Muscle of back (tissue), 11 donors: ENCODE data around the gene ST6GALNAC3. TPM values are rescaled to one million over a fixed set of nuclear protein-coding genes. Genes with fewer than 3 reads are reported as not detected.

Experiments used
- DNase-seq, 3 donors: peaks; one replicate each; pipeline versions ENCODE4 v3.0.0 to v3.0.0-alpha.2; 2013
- polyA plus RNA-seq, 10 donors: library from polyadenylated mRNA; unstranded; fragments of 120-200 nt; gene quantifications; one replicate each; pipeline ENCODE4 v1.2.1, GENCODE V29; 2013; ENCODE audit not compliant: insufficient read length in 10 of 10

The ST6GALNAC3 gene
- polyA plus RNA-seq, 10 donors, result 5.0 to 11.0 (median 8.0) TPM

DNA sequence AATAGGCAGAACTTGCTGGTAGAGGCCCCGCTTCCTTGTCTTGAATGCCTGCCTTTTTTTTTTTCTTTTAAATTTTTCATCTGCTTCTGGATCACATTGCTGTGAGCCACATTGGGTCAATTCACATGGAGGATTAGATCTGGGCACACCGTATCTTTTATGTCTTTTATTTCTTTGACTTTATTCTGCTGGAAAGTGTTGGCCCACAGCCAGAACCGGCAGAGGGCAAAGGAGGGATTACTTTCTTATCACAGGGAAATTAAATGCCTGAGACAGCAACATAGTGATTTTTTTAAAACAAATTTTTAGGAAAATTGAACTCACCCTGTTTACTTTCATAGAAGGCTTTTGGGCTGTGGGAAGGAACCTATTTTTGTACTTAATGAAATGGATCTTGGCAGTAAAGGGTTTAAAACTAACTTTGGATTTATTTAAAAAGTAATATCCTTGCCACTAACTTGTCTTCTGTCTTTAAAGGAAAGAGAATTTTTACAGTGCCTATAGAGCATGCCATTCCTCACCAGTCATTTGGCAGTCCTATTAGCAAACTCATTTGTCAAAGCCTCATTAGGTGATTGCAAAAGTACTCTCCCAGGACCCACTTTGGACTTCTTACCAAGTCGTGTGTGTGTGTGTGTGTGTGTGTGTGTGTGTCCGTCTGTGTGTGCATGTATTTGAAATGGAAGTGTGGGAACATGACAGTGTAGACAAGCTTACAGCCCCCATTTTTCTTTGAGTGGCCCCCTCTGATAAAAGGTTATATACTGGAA is 68.4 kb downstream of the ST6GALNAC3 start:
- no peak for DNase-seq

- DNase-seq, result no peak
Observed at GRCh38 chr1:76144247-76144646, 69.7 kb downstream of the ST6GALNAC3 start.

- no peak for DNase-seq
Observed at GRCh38 chr1:76145332-76145731, 70.8 kb downstream of the ST6GALNAC3 start.

- no peak for DNase-seq
Observed at GRCh38 chr1:76146184-76146583, 71.6 kb downstream of the ST6GALNAC3 start.

DNA sequence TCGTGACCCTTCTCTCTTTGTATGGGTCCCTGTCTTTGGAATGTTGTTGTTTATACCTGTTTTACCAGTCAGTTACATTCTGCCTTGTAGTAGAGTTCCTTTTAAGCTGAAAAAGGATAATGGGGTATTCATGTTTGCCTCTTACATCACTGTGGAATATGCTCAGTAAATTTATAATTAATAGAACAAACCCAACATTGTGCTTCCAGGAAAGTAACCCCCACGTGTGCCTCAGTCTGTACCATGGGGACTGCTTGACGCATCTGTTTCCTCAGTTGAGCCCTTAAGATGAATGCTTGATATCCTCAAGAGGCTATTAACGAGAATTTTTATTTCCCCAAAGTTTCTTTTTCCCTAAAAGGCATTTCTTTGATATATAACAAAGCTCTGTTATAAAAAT is 73.4 kb downstream of the ST6GALNAC3 start:
- DNase-seq, result no peak

GRCh38 chr1:76148460-76148859 is 73.9 kb downstream of the ST6GALNAC3 start:
- no peak for DNase-seq

DNA sequence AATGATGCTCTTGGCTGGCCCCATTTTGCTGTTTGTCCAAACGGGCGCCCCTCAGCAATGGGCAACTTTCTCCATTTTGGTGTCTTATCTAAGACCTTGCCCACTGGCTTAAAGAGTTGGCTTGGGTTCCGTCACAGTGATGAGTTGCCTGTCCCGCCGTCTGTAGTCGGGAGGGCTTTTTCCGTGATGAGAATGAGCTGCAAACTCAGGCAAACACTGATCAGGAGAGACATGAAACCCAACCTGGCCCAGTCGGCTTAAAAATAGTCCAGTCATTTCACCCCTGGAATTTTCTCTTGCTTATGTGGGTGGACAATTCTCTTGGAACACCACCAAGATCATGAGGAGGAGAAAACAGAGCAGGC is 79.3 kb downstream of the ST6GALNAC3 start:
- DNase-seq, result no peak

DNA sequence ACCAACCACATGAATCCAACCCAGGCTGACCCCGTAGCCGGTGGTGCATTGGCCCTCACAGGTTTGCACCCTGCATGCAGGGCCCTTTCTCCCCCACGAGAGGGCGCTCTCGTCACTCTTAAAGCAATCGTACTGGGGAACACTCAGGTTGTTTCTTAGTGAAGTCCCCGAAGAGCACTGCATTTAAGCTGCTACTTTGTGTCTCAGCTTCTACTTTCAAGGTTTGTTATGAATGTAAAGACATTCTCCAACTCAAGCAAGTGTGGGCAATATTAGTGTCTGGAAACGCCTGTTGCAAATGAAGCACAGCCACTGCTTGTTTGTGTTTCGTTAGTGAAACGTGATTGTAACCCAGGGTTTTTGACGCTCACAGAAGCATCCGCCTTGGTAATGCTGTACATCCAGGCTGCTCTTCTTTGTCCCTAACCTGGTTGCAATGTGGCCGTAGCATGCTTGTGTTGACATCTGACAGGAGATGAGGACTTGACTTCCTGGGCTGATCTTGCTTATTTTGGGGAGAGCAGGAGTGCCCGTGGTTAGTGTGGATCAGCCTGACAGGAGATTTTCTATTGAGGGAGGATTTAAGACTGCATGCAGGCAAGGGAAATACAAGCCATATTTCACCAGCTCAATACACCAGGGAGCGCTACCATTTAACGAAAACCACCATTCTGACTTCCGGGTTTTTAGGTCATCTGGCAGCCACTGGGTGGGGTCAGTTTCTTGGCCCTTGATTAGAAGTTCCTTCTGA is 79.8 kb downstream of the ST6GALNAC3 start:
- peak; percentile 69 to 91 (median 83) for DNase-seq

GRCh38 chr1:76156987-76157386 is 82.4 kb downstream of the ST6GALNAC3 start:
- no peak for DNase-seq

DNA sequence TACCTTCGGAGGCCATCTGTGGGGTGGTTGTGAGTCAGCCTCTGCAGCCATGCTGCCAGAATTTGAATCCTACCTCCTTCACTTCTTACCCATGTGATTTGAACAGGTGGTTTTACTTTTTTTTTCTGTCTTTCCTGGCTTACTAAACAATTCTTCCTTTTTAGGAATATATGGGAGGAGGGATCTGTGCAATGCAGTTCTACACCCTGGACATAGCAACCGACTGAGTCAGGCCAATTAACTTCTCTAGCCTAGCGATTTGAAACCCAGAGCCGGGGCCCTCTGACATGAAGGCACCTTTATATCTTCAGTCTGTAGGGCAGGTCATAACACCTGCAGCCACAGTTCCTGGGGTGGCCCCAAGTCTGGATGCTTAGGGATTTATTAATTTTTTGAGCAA is 83.6 kb downstream of the ST6GALNAC3 start:
- DNase-seq, result no peak

GRCh38 chr1:76160225-76160624 is 85.7 kb downstream of the ST6GALNAC3 start:
- no peak for DNase-seq

DNA sequence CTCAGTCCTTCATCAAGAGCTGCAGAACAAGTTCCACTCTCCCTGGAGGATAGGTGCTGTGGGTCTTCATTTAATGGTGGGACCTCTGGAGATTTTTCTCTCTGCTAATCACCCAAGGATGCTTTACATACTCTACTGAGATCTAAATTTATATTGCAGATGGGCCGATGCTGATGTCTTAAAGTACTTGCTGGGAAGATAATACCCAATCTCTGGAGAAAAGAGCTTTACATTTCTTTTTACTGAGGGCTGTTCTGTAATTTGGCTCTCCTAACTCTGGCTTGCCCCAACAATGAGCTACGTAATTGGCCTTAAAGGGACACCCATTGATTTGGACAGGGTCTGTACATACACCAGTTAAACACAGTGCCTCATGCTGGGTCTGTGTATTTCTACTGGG is 86.9 kb downstream of the ST6GALNAC3 start:
- peak in 1 of 3 donors; percentile 5 for DNase-seq

- no peak for DNase-seq
Observed at GRCh38 chr1:76162254-76162653, 87.7 kb downstream of the ST6GALNAC3 start.

DNA sequence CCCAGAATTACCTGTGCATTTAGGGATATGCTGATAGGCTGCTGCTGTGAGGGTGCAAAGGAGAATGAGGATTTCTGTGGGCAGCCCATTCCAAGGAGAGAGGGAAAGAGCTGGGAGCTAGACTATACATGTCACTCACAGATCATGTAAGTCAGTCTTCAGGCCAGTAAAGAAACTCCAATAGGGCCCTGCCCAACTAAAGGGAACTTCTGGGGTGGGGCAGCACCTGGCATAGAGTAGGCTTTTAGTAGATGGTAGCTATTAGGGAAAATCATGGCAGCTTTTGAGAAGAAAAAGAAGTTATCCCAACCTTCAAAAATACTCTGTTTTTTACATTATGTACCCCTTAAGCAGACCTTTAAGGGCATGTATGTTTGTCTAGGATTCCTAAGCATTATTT is 89.6 kb downstream of the ST6GALNAC3 start:
- no peak for DNase-seq

DNA sequence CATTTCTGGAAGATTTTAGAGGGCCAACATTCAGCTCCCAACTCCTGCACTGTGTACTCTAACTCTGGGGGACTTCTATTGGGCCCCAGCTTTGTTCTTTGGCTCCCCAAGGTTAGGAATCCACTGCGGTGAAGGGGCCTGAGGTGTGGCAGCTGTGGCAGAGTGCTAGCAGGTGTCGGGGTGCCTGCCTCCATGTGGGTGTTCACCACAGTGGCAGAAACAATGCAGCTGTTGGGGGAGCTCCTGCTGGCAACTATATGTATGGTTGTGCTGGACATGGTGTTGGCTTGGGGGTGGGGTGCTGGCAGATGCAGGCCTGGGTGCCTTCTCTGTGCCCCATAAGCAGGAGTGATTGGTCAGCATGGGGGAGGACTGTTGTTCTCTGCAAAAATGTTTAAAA is 95.5 kb downstream of the ST6GALNAC3 start:
- no peak for DNase-seq

DNA sequence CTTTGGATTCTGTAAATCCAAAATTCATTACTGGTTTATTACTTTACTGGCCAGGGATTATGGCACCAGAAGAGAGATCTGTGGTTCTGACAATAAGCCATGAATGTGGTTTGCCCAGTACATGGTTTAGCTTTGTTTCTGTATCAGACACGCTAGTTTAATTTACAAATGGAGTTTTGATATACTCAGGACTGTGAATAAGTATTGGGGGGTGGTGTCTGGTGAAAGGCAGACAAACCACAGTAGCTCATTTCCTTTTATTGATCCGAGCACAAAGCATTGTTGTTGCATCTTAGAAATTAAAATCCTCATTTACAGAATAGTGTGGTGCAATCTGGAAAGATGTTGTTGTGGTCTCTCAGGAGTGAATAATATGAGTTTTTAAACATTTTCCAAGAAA is 96.0 kb downstream of the ST6GALNAC3 start:
- no peak for DNase-seq

GRCh38 chr1:76176000-76176399 is 101.5 kb downstream of the ST6GALNAC3 start:
- no peak for DNase-seq

GRCh38 chr1:76177615-76178014 is 103.1 kb downstream of the ST6GALNAC3 start:
- no peak for DNase-seq

GRCh38 chr1:76179219-76179698 is 104.7 kb downstream of the ST6GALNAC3 start:
- no peak for DNase-seq

GRCh38 chr1:76185207-76185606 is 110.7 kb downstream of the ST6GALNAC3 start:
- DNase-seq, result no peak

DNA sequence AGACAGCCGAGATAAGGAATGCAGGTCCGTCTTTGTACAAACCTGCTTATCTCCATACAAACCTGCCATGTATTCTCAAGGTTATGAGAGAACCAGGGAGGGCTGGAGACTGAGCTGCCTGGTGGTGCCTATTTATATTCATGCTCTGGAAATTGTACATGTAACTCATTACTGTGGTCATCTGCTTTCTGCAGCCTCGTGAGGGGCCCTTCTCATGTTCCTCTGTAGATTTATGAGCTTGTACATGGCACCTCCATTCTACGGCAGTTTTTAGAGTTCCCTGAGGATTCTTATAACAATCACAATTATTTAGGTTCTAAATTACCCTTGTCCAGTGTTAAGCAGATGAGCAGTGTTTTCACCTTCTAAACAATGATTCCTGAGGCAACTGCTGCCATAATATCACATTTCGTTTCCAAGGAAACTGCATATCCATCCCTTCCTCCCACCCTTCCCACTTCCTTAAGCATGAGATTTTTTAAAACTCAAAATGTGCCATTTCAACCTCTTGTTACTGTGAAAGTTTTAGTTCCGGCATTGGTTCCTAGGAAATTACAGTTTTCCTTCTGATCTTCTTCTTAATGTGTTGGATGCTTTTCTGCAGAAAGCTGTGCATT is 112.1 kb downstream of the ST6GALNAC3 start:
- peak in 1 of 3 donors; percentile 12 for DNase-seq

DNA sequence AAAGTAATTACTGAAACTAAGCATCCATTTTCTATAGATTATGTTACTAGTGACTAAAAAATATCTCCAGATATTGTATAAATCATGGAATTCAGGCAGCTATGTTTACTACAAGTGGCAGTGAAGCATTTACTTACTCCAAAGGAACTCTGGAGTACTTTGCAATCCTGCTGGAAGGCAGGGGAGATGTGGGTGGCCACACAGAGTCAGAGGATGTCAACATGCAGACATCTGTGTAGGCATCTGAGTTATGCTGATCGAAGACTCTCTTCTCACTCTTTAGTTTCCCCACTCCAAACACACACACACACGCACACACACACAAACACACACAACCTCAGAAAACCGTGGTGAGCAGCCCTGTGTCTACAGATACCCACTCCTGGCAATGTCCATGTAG is 112.9 kb downstream of the ST6GALNAC3 start:
- DNase-seq, result no peak

DNA sequence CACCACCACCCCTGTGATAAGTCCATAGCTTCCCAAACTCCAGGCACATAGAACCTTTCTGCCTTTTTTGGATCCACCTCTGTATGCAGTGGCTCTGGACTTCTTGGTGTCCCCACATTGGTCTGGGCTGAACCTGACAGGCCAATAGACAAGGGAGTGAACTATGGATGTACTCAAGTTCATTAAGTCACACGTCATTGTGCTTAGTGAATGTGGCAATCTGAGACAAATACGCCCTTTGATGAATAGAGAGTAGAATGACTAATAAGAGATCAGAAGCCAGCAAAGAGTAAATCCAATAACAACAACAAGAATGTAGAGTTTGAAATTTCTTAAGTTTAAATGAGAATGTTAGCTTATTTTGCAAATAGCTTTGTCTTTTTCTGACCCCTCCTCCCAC is 114.8 kb downstream of the ST6GALNAC3 start:
- DNase-seq, result no peak
